ENCODE measurements around the gene ARL5A. TPM values are rescaled to one million over a fixed set of nuclear protein-coding genes. Genes with fewer than 3 reads are reported as not detected.

ARL5A gene
- total RNA-seq, 6 experiments from 2014 or later: 20.0 to 33.3 (median 22.4) TPM

DNA sequence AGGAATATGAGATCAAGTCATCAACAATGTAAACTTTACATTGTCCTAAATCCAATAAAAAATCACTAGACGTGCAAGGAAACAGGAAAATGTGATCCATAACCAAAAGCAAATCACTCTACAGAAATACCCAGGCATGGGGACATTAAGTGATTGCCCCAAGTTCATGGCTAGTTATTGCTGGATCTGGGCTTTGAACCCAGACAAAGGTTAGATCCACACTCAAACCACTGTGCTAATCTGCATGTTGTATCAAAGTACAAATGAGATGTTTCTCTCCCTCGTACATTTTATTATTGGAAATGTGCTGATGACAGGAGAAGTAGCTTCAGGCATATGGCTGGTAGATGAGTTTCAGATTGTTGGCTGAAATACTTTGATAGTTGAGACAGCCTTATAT is 2.7 kb upstream of the ARL5A start:
- no peaks in the 10 kb centered on the region for H3K9me3 ChIP-seq
- TF ChIP-seq POLR2A (IDR thresholded peaks at IDR 0.05): no peak
- no peak for TF ChIP-seq CTCF (IDR thresholded peaks at IDR 0.05)
- no peak for ATAC-seq
- intact Hi-C loops (cut with DNase I): no loop called here
- peaks cover 0 to 8% (median 2%) of the 10 kb centered on the region in 4 donors for H3K4me1 ChIP-seq
- whole genome bisulfite sequencing (ENCODE audit: insufficient coverage, low coverage, low lambda C conversion rate, missing lambda C conversion rate): 24% methylated on average over 2 of the region's 2 CpGs
- H3K27ac ChIP-seq: no peak overlapping the region
- no peak for DNase-seq
- no peak overlapping the region for H3K4me3 ChIP-seq
- H3K36me3 ChIP-seq: no peaks in the 10 kb centered on the region
- no peaks in the 10 kb centered on the region for H3K27me3 ChIP-seq

GRCh38 chr2:151828890-151829324 is 686 bp upstream of the ARL5A start:
- no peak for DNase-seq
- no peaks in the 10 kb centered on the region for H3K27me3 ChIP-seq
- H3K4me3 ChIP-seq: peak overlapping the region; percentile 81 to 87 (median 84)
- H3K36me3 ChIP-seq: no peaks in the 10 kb centered on the region
- H3K27ac ChIP-seq: peak overlapping the region in 2 of 3 donors; percentile 66 to 78
- peaks cover 0 to 9% (median 2%) of the 10 kb centered on the region in 4 donors for H3K4me1 ChIP-seq
- no peaks in the 10 kb centered on the region for H3K9me3 ChIP-seq
- no peak for TF ChIP-seq CTCF (IDR thresholded peaks at IDR 0.05)
- no peak for TF ChIP-seq POLR2A (IDR thresholded peaks at IDR 0.05)
- 84% methylated on average over 5 of the region's 5 CpGs for WGBS (ENCODE audit: insufficient coverage, low coverage, low lambda C conversion rate, missing lambda C conversion rate)
- no peak for ATAC-seq
- intact Hi-C loops (cut with DNase I): no loop called here

GRCh38 chr2:151827564-151828142 is 568 bp downstream of the ARL5A start:
- DNase-seq: peak in 2 of 3 donors; percentile 25 to 48
- Histone ChIP-seq H3K36me3 (no peaks in the 10 kb centered on the region), H3K27me3 (no peaks in the 10 kb centered on the region), H3K4me3 (peak overlapping the region; percentile 81 to 87 (median 84)), H3K4me1 (peaks cover 0 to 9% (median 2%) of the 10 kb centered on the region in 4 donors), H3K9me3 (no peaks in the 10 kb centered on the region), H3K27ac (peak overlapping the region; percentile 66 to 78 (median 76))
- peak; percentile 25 to 35 (median 28) for ATAC-seq
- TF ChIP-seq CTCF (IDR thresholded peaks at IDR 0.05) (no peak), POLR2A (IDR thresholded peaks at IDR 0.05) (no peak)
- intact Hi-C loops (cut with DNase I): no loop called here
- 0% methylated on average over 13 of the region's 38 CpGs for WGBS (ENCODE audit: insufficient coverage, low coverage, low lambda C conversion rate, missing lambda C conversion rate)

GRCh38 chr2:151826737-151827157 is 1.5 kb downstream of the ARL5A start:
- no peaks in the 10 kb centered on the region for H3K36me3 ChIP-seq
- H3K27ac ChIP-seq: no peak overlapping the region
- DNase-seq (no peak), ATAC-seq (peak in 1 of 4 donors; percentile 12)
- peak overlapping the region; percentile 81 to 87 (median 84) for H3K4me3 ChIP-seq
- TF ChIP-seq CTCF (IDR thresholded peaks at IDR 0.05): no peak
- no peak for TF ChIP-seq POLR2A (IDR thresholded peaks at IDR 0.05)
- H3K4me1 ChIP-seq: peaks cover 0 to 9% (median 2%) of the 10 kb centered on the region in 4 donors
- intact Hi-C loops (cut with DNase I): no loop called here
- H3K27me3 ChIP-seq: no peaks in the 10 kb centered on the region
- no peaks in the 10 kb centered on the region for H3K9me3 ChIP-seq
- 22% methylated on average over 6 of the region's 6 CpGs for WGBS (ENCODE audit: insufficient coverage, low coverage, low lambda C conversion rate, missing lambda C conversion rate)
